Fibroblast of pulmonary artery (primary cell): ENCODE results near the gene DRD4.
"Not testable (repeated sequence)": the region's sequence is repeated elsewhere in the genome, so short reads cannot be mapped to it uniquely, and the experiment has no call there.

ENCODE experiments used
- DNase-seq: peaks from one replicate; pipeline ENCODE4 v3.0.0-alpha.2; 2010; ENCODE audit warnings: low read depth
- H3K4me3 ChIP-seq: replicated peaks from 2 replicates; pipeline ENCODE4 v1.5.1; 2011; ENCODE audit warnings: low read depth, mild to moderate bottlenecking, control low read depth, low read length, moderate library complexity
- CTCF ChIP-seq: IDR thresholded peaks from 2 replicates; pipeline ENCODE4 v1.5.1; 2011; ENCODE audit warnings: mild to moderate bottlenecking, control low read depth, low read length, inconsistent platforms; ENCODE audit errors: missing control alignments

The DRD4 gene

GRCh38 chr11:680476-680875 lies 43.4 kb downstream of the DRD4 start:
- TF ChIP-seq CTCF: no peak
- H3K4me3 ChIP-seq: no peak overlapping the region
- no peak for DNase-seq

- H3K4me3 ChIP-seq: no peak overlapping the region
- TF ChIP-seq CTCF: no peak
- no peak for DNase-seq
Measured at GRCh38 chr11:680970-681369, 43.9 kb downstream of the DRD4 start.

- no peak for TF ChIP-seq CTCF
- H3K4me3 ChIP-seq: no peak overlapping the region
- no peak for DNase-seq
Measured at GRCh38 chr11:686451-687243, 49.6 kb downstream of the DRD4 start.

GRCh38 chr11:687751-688150 lies 50.7 kb downstream of the DRD4 start:
- no peak for TF ChIP-seq CTCF
- no peak for DNase-seq
- H3K4me3 ChIP-seq: no peak overlapping the region

- no peak overlapping the region for H3K4me3 ChIP-seq
- no peak for TF ChIP-seq CTCF
Measured at GRCh38 chr11:688681-689080, 51.6 kb downstream of the DRD4 start.

GRCh38 chr11:689625-690024 lies 52.6 kb downstream of the DRD4 start:
- H3K4me3 ChIP-seq: no peak overlapping the region
- no peak for TF ChIP-seq CTCF
- DNase-seq: no peak

More at GRCh38 chr11:688681-689080, 51.6 kb downstream of the DRD4 start:
- no peak for DNase-seq

- H3K4me3 ChIP-seq, DNase-seq: not testable (repeated sequence)
Measured at GRCh38 chr11:690244-690643, 53.2 kb downstream of the DRD4 start.
